Stimulated activated effector memory CD8-positive, alpha-beta T cell treated with anti-CD3 and anti-CD28 coated beads, Interleukin-12 subunit alpha, Interleukin-12 subunit beta, amount 100 ng/mL, for 72 hours (primary cell): ENCODE data around the gene EPHA4.

ENCODE experiments used
- ATAC-seq: fragments of 150-1000 bp; cut with Tn5 transposase; 2 replicates; pipeline ENCODE4 v1.10.0; 2021
- DNase-seq, 2 donors: peaks; one replicate each; pipeline ENCODE4 v3.0.0; 2021 to 2022; ENCODE audit warnings: low spot score in 2 of 2
- H3K27ac Mint-ChIP-seq: one replicate; pipeline ENCODE4 v1.8.0; 2022; ENCODE audit warnings: mild to moderate bottlenecking, mixed read lengths
- H3K36me3 Mint-ChIP-seq: one replicate; pipeline ENCODE4 v1.8.0; 2022; ENCODE audit warnings: mild to moderate bottlenecking, mixed read lengths
- H3K4me1 Mint-ChIP-seq: one replicate; pipeline ENCODE4 v1.8.0; 2022; ENCODE audit warnings: mixed read lengths
- H3K4me3 Mint-ChIP-seq: one replicate; pipeline ENCODE4 v1.8.0; 2022; ENCODE audit warnings: mild to moderate bottlenecking, mixed read lengths
- H3K9me3 Mint-ChIP-seq: one replicate; pipeline ENCODE4 v1.8.0; 2022; ENCODE audit warnings: mixed read lengths

Gene EPHA4

GRCh38 chr2:221485503-221485870 is 86.6 kb downstream of the EPHA4 start:
- no peak overlapping the region for H3K4me3 Mint-ChIP-seq
- H3K9me3 Mint-ChIP-seq, result no peaks in the 10 kb centered on the region
- no peaks in the 10 kb centered on the region for H3K36me3 Mint-ChIP-seq
- DNase-seq (no peak), ATAC-seq (no peak)
- H3K4me1 Mint-ChIP-seq, result peaks cover 6% of the 10 kb centered on the region
- H3K27ac Mint-ChIP-seq, result no peak overlapping the region

- peaks cover 6% of the 10 kb centered on the region for H3K4me1 Mint-ChIP-seq
- DNase-seq, result no peak
Observed at GRCh38 chr2:221484761-221485502, 87.2 kb downstream of the EPHA4 start.

GRCh38 chr2:221482666-221483455 is 89.2 kb downstream of the EPHA4 start:
- Mint-ChIP-seq H3K4me1 (peaks cover 13% of the 10 kb centered on the region), H3K27ac (no peak overlapping the region), H3K4me3 (no peak overlapping the region), H3K9me3 (no peaks in the 10 kb centered on the region), H3K36me3 (no peaks in the 10 kb centered on the region)
- no peak for ATAC-seq
- DNase-seq, result no peak

More at GRCh38 chr2:221484761-221485502, 87.2 kb downstream of the EPHA4 start:
- Mint-ChIP-seq H3K27ac (no peak overlapping the region), H3K9me3 (no peaks in the 10 kb centered on the region), H3K36me3 (no peaks in the 10 kb centered on the region), H3K4me3 (no peak overlapping the region)
- ATAC-seq, result no peak

- H3K27ac Mint-ChIP-seq, result no peak overlapping the region
- peaks cover 13% of the 10 kb centered on the region for H3K4me1 Mint-ChIP-seq
- no peak overlapping the region for H3K4me3 Mint-ChIP-seq
- H3K9me3 Mint-ChIP-seq, result no peaks in the 10 kb centered on the region
- DNase-seq (no peak), ATAC-seq (no peak)
- H3K36me3 Mint-ChIP-seq, result no peaks in the 10 kb centered on the region
Observed at GRCh38 chr2:221480821-221481220, 91.3 kb downstream of the EPHA4 start.

- Mint-ChIP-seq H3K4me3 (no peak overlapping the region), H3K27ac (no peak overlapping the region), H3K4me1 (peaks cover 11% of the 10 kb centered on the region), H3K9me3 (no peaks in the 10 kb centered on the region), H3K36me3 (no peaks in the 10 kb centered on the region)
- DNase-seq (no peak), ATAC-seq (no peak)
Observed at GRCh38 chr2:221480163-221480562, 91.9 kb downstream of the EPHA4 start.

GRCh38 chr2:221478485-221478863 is 93.6 kb downstream of the EPHA4 start:
- no peak for DNase-seq
- ATAC-seq, result no peak
- Mint-ChIP-seq H3K4me3 (no peak overlapping the region), H3K27ac (peak overlapping the region; percentile 63), H3K9me3 (no peaks in the 10 kb centered on the region), H3K4me1 (peaks cover 6% of the 10 kb centered on the region), H3K36me3 (no peaks in the 10 kb centered on the region)

- Mint-ChIP-seq H3K4me1 (peaks cover 6% of the 10 kb centered on the region), H3K9me3 (no peaks in the 10 kb centered on the region), H3K36me3 (no peaks in the 10 kb centered on the region), H3K4me3 (no peak overlapping the region), H3K27ac (peak overlapping the region; percentile 63)
- DNase-seq (no peak), ATAC-seq (no peak)
Observed at GRCh38 chr2:221477714-221478484, 94.2 kb downstream of the EPHA4 start.

- H3K4me1 Mint-ChIP-seq, result peaks cover 6% of the 10 kb centered on the region
- ATAC-seq, result no peak
Observed at GRCh38 chr2:221476195-221476594, 95.9 kb downstream of the EPHA4 start.

GRCh38 chr2:221473451-221473850 is 98.7 kb downstream of the EPHA4 start:
- ATAC-seq (no peak), DNase-seq (no peak)
- Mint-ChIP-seq H3K27ac (no peak overlapping the region), H3K36me3 (no peaks in the 10 kb centered on the region), H3K9me3 (no peaks in the 10 kb centered on the region), H3K4me3 (no peak overlapping the region), H3K4me1 (peaks cover 2% of the 10 kb centered on the region)

More at GRCh38 chr2:221476195-221476594, 95.9 kb downstream of the EPHA4 start:
- no peaks in the 10 kb centered on the region for H3K36me3 Mint-ChIP-seq
- H3K9me3 Mint-ChIP-seq, result no peaks in the 10 kb centered on the region
- DNase-seq, result no peak
- no peak overlapping the region for H3K4me3 Mint-ChIP-seq
- no peak overlapping the region for H3K27ac Mint-ChIP-seq

- no peak for ATAC-seq
- Mint-ChIP-seq H3K27ac (no peak overlapping the region), H3K4me3 (no peak overlapping the region), H3K9me3 (no peaks in the 10 kb centered on the region), H3K4me1 (peaks cover 34% of the 10 kb centered on the region), H3K36me3 (no peaks in the 10 kb centered on the region)
- no peak for DNase-seq
Observed at GRCh38 chr2:221468317-221468716, 103.8 kb downstream of the EPHA4 start.

- DNase-seq, result no peak
Observed at GRCh38 chr2:221467610-221468009, 104.5 kb downstream of the EPHA4 start.

GRCh38 chr2:221466744-221467143 is 105.4 kb downstream of the EPHA4 start:
- H3K27ac Mint-ChIP-seq, result no peak overlapping the region
- no peak for ATAC-seq
- H3K4me3 Mint-ChIP-seq, result no peak overlapping the region
- peaks cover 41% of the 10 kb centered on the region for H3K4me1 Mint-ChIP-seq
- no peaks in the 10 kb centered on the region for H3K36me3 Mint-ChIP-seq
- no peaks in the 10 kb centered on the region for H3K9me3 Mint-ChIP-seq
- DNase-seq, result no peak

More at GRCh38 chr2:221467610-221468009, 104.5 kb downstream of the EPHA4 start:
- Mint-ChIP-seq H3K4me3 (no peak overlapping the region), H3K27ac (no peak overlapping the region), H3K36me3 (no peaks in the 10 kb centered on the region), H3K9me3 (no peaks in the 10 kb centered on the region), H3K4me1 (peaks cover 41% of the 10 kb centered on the region)
- ATAC-seq, result no peak

- Mint-ChIP-seq H3K36me3 (no peaks in the 10 kb centered on the region), H3K27ac (peak overlapping the region; percentile 17), H3K9me3 (no peaks in the 10 kb centered on the region), H3K4me3 (peak overlapping the region; percentile 16), H3K4me1 (peaks cover 41% of the 10 kb centered on the region)
- DNase-seq, result no peak
- ATAC-seq, result no peak
Observed at GRCh38 chr2:221465776-221466175, 106.3 kb downstream of the EPHA4 start.

- H3K4me1 Mint-ChIP-seq, result peaks cover 41% of the 10 kb centered on the region
- H3K4me3 Mint-ChIP-seq, result no peak overlapping the region
- no peaks in the 10 kb centered on the region for H3K36me3 Mint-ChIP-seq
- ATAC-seq (no peak), DNase-seq (no peak)
- H3K9me3 Mint-ChIP-seq, result no peaks in the 10 kb centered on the region
- no peak overlapping the region for H3K27ac Mint-ChIP-seq
Observed at GRCh38 chr2:221464971-221465370, 107.1 kb downstream of the EPHA4 start.

- Mint-ChIP-seq H3K27ac (no peak overlapping the region), H3K4me1 (peaks cover 41% of the 10 kb centered on the region)
- peak; percentile 69 for ATAC-seq
Observed at GRCh38 chr2:221463241-221463896, 108.7 kb downstream of the EPHA4 start.

More at GRCh38 chr2:221463241-221463896, 108.7 kb downstream of the EPHA4 start:
- Mint-ChIP-seq H3K4me3 (peak overlapping the region; percentile 11), H3K9me3 (no peaks in the 10 kb centered on the region), H3K36me3 (no peaks in the 10 kb centered on the region)
- no peak for DNase-seq
